Measurements from ENCODE around the gene PAF1. TPM values are rescaled to one million over a fixed set of nuclear protein-coding genes. Genes with fewer than 3 reads are reported as not detected.

PAF1 gene
- polyA plus RNA-seq, 1 donor from 2014 or later = 37.3 TPM

GRCh38 chr19:39410831-39411080, 19.9 kb upstream of the PAF1 start:
- no peak overlapping the region for H3K4me3 ChIP-seq (ENCODE audit: low read length)
- H3K9me3 ChIP-seq (ENCODE audit: low read length) = no peaks in the 10 kb centered on the region
- H3K9me2 ChIP-seq (ENCODE audit: insufficient read depth, low read length) = no peaks in the 10 kb centered on the region
- H3K79me2 ChIP-seq (replicated peaks; ENCODE audit: insufficient read depth, low read length) = peaks cover 22% of the 10 kb centered on the region
- H3F3A ChIP-seq (ENCODE audit: insufficient read depth, low read length, poor library complexity, severe bottlenecking) = no peaks in the 10 kb centered on the region
- H3K27me3 ChIP-seq (ENCODE audit: insufficient read depth, low read depth, low read length) = peaks cover 49% of the 10 kb centered on the region
- H3K4me2 ChIP-seq (ENCODE audit: low read length) = no peak overlapping the region
- H3K9ac ChIP-seq (ENCODE audit: low read length) = no peak overlapping the region
- no peak overlapping the region for H3K27ac ChIP-seq (ENCODE audit: low read length)
- no peaks in the 10 kb centered on the region for H3K36me3 ChIP-seq (ENCODE audit: insufficient read depth, low read length)
- no peaks in the 10 kb centered on the region for H4K20me1 ChIP-seq (ENCODE audit: insufficient read depth)
- H2AFZ ChIP-seq (ENCODE audit: low read depth, low read length) = no peak overlapping the region
- TF ChIP-seq CTCF (IDR thresholded peaks at IDR 0.05; ENCODE audit: poor library complexity, severe bottlenecking) (no peak), REST (IDR thresholded peaks at IDR 0.05; ENCODE audit: borderline replicate concordance) (no peak), RAD21 (conservative IDR thresholded peaks at IDR 0.05) (no peak), MXI1 (conservative IDR thresholded peaks at IDR 0.05; ENCODE audit: poor library complexity, severe bottlenecking) (no peak), SMC3 (conservative IDR thresholded peaks at IDR 0.05; ENCODE audit: poor library complexity) (no peak), EZH2 (IDR thresholded peaks at IDR 0.05; ENCODE audit: borderline replicate concordance, insufficient read depth, low read length, poor library complexity, severe bottlenecking) (no peak), POLR2AphosphoS5 (IDR thresholded peaks at IDR 0.05) (no peak), TAF1 (IDR thresholded peaks at IDR 0.05; ENCODE audit: low read depth) (no peak), EP300 (conservative IDR thresholded peaks at IDR 0.05; ENCODE audit: poor library complexity, severe bottlenecking) (no peak)

GRCh38 chr19:39410017-39410830, 19.3 kb upstream of the PAF1 start:
- Histone ChIP-seq H3K4me3 (ENCODE audit: low read length) (peak overlapping the region; percentile 67), H3K36me3 (ENCODE audit: insufficient read depth, low read length) (no peaks in the 10 kb centered on the region), H3K9ac (ENCODE audit: low read length) (peak overlapping the region; percentile 52), H3K9me3 (ENCODE audit: low read length) (no peaks in the 10 kb centered on the region), H3K27me3 (ENCODE audit: insufficient read depth, low read depth, low read length) (peaks cover 52% of the 10 kb centered on the region), H3K27ac (ENCODE audit: low read length) (no peak overlapping the region), H2AFZ (ENCODE audit: low read depth, low read length) (no peak overlapping the region), H3K79me2 (replicated peaks; ENCODE audit: insufficient read depth, low read length) (peaks cover 18% of the 10 kb centered on the region), H4K20me1 (ENCODE audit: insufficient read depth) (no peaks in the 10 kb centered on the region), H3K9me2 (ENCODE audit: insufficient read depth, low read length) (no peaks in the 10 kb centered on the region), H3K4me2 (ENCODE audit: low read length) (no peak overlapping the region), H3F3A (ENCODE audit: insufficient read depth, low read length, poor library complexity, severe bottlenecking) (no peaks in the 10 kb centered on the region)
- TF ChIP-seq EZH2 (IDR thresholded peaks at IDR 0.05; ENCODE audit: borderline replicate concordance, insufficient read depth, low read length, poor library complexity, severe bottlenecking) (no peak), EP300 (conservative IDR thresholded peaks at IDR 0.05; ENCODE audit: poor library complexity, severe bottlenecking) (no peak), MXI1 (conservative IDR thresholded peaks at IDR 0.05; ENCODE audit: poor library complexity, severe bottlenecking) (no peak)

Measured in neural cell (in vitro differentiated cells).